AG10803 (cell line): ENCODE measurements around the gene CNIH3.

Experiments
- DNase-seq: peaks from one replicate; pipeline ENCODE4 v3.0.0; 2010; ENCODE audit warnings: low read depth
- H3K4me3 ChIP-seq: 2 replicates; pipeline ENCODE4 v1.5.1; 2011; ENCODE audit warnings: mild to moderate bottlenecking, low read length, control low read depth
- CTCF ChIP-seq: conservative IDR thresholded peaks from 2 replicates; pipeline ENCODE4 v1.5.1; 2011; ENCODE audit warnings: mild to moderate bottlenecking, low read length, control low read depth, inconsistent platforms

The CNIH3 gene

GRCh38 chr1:224739997-224740684 lies 124.0 kb downstream of the CNIH3 start:
- no peak for DNase-seq
- TF ChIP-seq CTCF, result no peak
- H3K4me3 ChIP-seq, result no peak overlapping the region

GRCh38 chr1:224740685-224741052 lies 124.6 kb downstream of the CNIH3 start:
- no peak for TF ChIP-seq CTCF
- no peak overlapping the region for H3K4me3 ChIP-seq
- no peak for DNase-seq

GRCh38 chr1:224742349-224742748 lies 126.2 kb downstream of the CNIH3 start:
- no peak overlapping the region for H3K4me3 ChIP-seq
- no peak for TF ChIP-seq CTCF
- no peak for DNase-seq

- no peak for DNase-seq
- TF ChIP-seq CTCF, result no peak
- H3K4me3 ChIP-seq, result no peak overlapping the region
Observed at GRCh38 chr1:224743608-224744164, 127.6 kb downstream of the CNIH3 start.

GRCh38 chr1:224744521-224744920 lies 128.4 kb downstream of the CNIH3 start:
- no peak for TF ChIP-seq CTCF
- no peak for DNase-seq
- H3K4me3 ChIP-seq, result no peak overlapping the region

GRCh38 chr1:224745394-224745793 lies 129.3 kb downstream of the CNIH3 start:
- no peak for TF ChIP-seq CTCF

GRCh38 chr1:224745924-224746323 lies 129.8 kb downstream of the CNIH3 start:
- no peak overlapping the region for H3K4me3 ChIP-seq
- no peak for DNase-seq
- no peak for TF ChIP-seq CTCF

More at GRCh38 chr1:224745394-224745793, 129.3 kb downstream of the CNIH3 start:
- no peak for DNase-seq
- no peak overlapping the region for H3K4me3 ChIP-seq
